Osteocyte (in vitro differentiated cells): Measurements from ENCODE around the gene VPS9D1. TPM values are rescaled to one million over a fixed set of nuclear protein-coding genes. Genes with fewer than 3 reads are reported as not detected.
"Not testable (repeated sequence)": the region's sequence is repeated elsewhere in the genome, so short reads cannot be mapped to it uniquely, and the experiment has no call there.

ENCODE experiments used
- DNase-seq: peaks from one replicate; pipeline ENCODE4 v3.0.0; 2021; ENCODE audit warnings: mixed read lengths; ENCODE audit not compliant: unreplicated experiment; ENCODE audit errors: extremely low spot score
- H3K27ac Mint-ChIP-seq: one replicate; pipeline ENCODE4 v1.8.0; 2021; ENCODE audit warnings: mild to moderate bottlenecking, mixed read lengths; ENCODE audit not compliant: unreplicated experiment
- H3K27me3 Mint-ChIP-seq: one replicate; pipeline ENCODE4 v1.8.0; 2021; ENCODE audit warnings: mixed read lengths; ENCODE audit not compliant: unreplicated experiment
- H3K36me3 Mint-ChIP-seq: one replicate; pipeline ENCODE4 v1.8.0; 2021; ENCODE audit warnings: mixed read lengths; ENCODE audit not compliant: unreplicated experiment
- H3K4me1 Mint-ChIP-seq: one replicate; pipeline ENCODE4 v1.8.0; 2021; ENCODE audit warnings: mixed read lengths; ENCODE audit not compliant: unreplicated experiment
- H3K4me3 Mint-ChIP-seq: one replicate; pipeline ENCODE4 v1.8.0; 2021; ENCODE audit warnings: mild to moderate bottlenecking, moderate library complexity, mixed read lengths; ENCODE audit not compliant: unreplicated experiment
- H3K9me3 Mint-ChIP-seq: one replicate; pipeline ENCODE4 v1.8.0; 2021; ENCODE audit warnings: mixed read lengths; ENCODE audit not compliant: unreplicated experiment
- total RNA-seq: library from RNA; stranded (reverse); gene quantifications from 2 replicates; pipeline ENCODE4 v1.2.1, GENCODE V29; 2021
- TF ChIP-seq, protein P1 (sequence below): fragments of 200-600 bp; sonication (generic); IDR thresholded peaks from 2 replicates; pipeline ENCODE4 v1.5.0; 2021; ENCODE audit warnings: antibody characterized with exemption, mild to moderate bottlenecking, moderate library complexity

The VPS9D1 gene
- total RNA-seq, 1 donor from 2014 or later = 22.0 TPM

DNA sequence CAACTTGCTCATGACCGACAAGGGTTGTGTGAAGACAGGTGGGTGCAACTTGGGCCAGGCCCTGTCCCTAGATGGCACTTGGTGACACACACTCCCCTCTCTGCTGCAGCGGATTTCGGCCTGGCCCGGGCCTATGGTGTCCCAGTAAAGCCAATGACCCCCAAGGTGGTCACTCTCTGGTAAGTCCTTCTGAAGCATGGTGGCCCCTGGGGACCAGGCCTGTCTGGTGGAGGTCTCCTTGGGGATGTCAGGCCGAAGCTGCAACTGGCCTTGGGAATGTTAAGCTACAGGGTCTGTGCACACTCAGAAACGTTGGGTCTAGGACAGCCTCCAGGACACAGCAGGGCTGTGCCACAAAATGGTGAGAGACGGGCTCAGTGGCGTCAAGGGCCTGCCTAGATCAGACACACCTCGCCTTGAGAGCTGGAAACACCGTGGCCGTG is 27.4 kb downstream of the VPS9D1 start:
- Mint-ChIP-seq H3K9me3 (no peaks in the 10 kb centered on the region), H3K4me3 (no peak overlapping the region), H3K36me3 (peaks cover 19% of the 10 kb centered on the region), H3K27ac (no peak overlapping the region), H3K4me1 (no peaks in the 10 kb centered on the region), H3K27me3 (no peaks in the 10 kb centered on the region)
- TF ChIP-seq, protein P1, sequence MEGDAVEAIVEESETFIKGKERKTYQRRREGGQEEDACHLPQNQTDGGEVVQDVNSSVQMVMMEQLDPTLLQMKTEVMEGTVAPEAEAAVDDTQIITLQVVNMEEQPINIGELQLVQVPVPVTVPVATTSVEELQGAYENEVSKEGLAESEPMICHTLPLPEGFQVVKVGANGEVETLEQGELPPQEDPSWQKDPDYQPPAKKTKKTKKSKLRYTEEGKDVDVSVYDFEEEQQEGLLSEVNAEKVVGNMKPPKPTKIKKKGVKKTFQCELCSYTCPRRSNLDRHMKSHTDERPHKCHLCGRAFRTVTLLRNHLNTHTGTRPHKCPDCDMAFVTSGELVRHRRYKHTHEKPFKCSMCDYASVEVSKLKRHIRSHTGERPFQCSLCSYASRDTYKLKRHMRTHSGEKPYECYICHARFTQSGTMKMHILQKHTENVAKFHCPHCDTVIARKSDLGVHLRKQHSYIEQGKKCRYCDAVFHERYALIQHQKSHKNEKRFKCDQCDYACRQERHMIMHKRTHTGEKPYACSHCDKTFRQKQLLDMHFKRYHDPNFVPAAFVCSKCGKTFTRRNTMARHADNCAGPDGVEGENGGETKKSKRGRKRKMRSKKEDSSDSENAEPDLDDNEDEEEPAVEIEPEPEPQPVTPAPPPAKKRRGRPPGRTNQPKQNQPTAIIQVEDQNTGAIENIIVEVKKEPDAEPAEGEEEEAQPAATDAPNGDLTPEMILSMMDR = no peak
- no peak for DNase-seq

DNA sequence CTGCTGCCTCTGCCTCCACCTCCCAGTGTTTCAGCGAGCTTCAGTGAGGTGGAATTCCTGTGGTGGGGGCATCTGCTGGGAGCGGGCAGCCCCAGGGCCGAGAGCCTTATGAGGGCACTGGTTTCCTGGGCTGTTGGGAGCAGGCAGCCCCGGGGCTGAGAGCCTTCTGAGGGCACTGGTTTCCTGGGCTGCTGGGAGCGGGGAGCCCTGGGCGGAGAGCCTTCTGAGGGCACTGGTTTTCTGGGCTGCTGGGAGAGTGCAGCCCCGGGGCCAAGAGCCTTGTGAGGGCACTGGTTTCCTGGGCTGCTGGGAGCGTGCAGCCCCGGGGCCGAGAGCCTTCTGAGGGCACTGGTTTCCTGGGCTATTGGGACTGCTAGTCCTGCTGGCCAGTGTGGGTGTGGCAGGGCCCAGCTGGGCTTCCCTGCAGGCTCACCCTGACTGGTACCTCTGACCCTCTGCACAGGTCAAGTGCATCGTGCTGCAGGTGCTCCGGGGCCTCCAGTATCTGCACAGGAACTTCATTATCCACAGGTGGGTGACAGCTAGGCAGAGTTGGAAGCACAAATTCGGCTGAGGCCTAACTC is 28.6 kb downstream of the VPS9D1 start:
- Mint-ChIP-seq H3K27ac (no peak overlapping the region), H3K4me3 (no peak overlapping the region), H3K27me3 (no peaks in the 10 kb centered on the region), H3K9me3 (no peaks in the 10 kb centered on the region), H3K36me3 (peaks cover 19% of the 10 kb centered on the region), H3K4me1 (peaks cover 10% of the 10 kb centered on the region)
- no peak for DNase-seq
- TF ChIP-seq, protein P1 = no peak

DNA sequence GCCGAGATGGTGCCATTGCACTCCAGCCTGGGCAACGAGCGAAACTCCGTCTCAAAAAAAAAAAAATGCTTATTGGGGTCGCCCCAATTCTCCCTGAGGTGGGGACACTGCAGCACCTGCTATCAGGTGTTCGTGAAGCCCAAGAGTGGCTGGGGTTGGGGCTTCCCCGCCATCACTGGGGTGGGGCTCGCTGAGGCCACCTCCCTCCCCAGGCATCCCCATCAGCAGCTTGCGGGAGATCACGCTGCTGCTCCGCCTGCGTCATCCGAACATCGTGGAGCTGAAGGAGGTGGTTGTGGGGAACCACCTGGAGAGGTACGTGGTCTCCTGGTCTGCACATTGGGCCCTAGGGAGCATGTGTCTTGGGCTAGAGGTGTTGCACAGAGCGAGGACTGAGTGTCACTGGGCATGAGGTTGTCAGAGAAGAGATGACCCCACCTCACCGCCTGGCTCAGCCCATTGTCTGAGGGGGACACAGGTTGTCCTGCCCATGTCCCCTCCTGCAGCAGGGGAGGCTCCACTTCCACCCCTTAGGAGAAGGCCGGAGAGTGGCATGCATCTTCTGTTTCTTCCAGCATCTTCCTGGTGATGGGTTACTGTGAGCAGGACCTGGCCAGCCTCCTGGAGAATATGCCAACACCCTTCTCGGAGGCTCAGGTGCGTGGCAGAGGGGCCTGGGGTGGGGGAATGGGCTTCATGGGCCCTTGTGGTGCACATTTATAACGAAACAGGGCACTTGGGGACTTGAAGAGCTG is 29.3 kb downstream of the VPS9D1 start:
- Mint-ChIP-seq H3K36me3 (peaks cover 19% of the 10 kb centered on the region), H3K27ac (no peak overlapping the region), H3K9me3 (no peaks in the 10 kb centered on the region), H3K4me1 (peaks cover 12% of the 10 kb centered on the region), H3K27me3 (no peaks in the 10 kb centered on the region), H3K4me3 (no peak overlapping the region)
- DNase-seq = no peak
- TF ChIP-seq, protein P1 = no peak

DNA sequence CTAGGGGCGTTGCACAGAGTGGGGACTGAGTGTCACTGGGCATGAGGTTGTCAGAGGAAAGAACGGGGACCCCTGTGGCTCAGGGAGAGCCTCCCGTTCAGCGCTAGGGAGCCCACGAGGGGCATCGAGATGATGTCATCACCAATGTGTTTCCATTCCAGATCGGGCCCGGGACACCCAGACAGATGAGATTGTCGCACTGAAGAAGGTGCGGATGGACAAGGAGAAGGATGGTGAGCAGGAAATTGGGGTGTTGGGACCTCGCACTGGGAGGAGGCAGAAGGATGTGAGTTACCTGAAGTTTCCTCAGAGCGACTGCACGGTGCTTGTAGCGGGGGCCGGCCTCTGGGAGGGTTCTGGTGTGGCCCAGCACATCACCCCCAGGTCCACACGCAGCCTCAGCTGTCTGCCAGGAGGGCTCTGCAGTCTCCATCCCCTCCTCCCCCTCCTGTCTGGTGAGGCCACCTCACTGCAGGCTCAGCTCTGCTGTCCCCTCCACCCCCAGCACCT is 30.3 kb downstream of the VPS9D1 start:
- TF ChIP-seq, protein P1 = no peak
- no peaks in the 10 kb centered on the region for H3K27me3 Mint-ChIP-seq
- no peak for DNase-seq
- H3K4me3 Mint-ChIP-seq = no peak overlapping the region
- H3K36me3 Mint-ChIP-seq = peaks cover 21% of the 10 kb centered on the region
- no peaks in the 10 kb centered on the region for H3K9me3 Mint-ChIP-seq
- peaks cover 14% of the 10 kb centered on the region for H3K4me1 Mint-ChIP-seq
- H3K27ac Mint-ChIP-seq = no peak overlapping the region

DNA sequence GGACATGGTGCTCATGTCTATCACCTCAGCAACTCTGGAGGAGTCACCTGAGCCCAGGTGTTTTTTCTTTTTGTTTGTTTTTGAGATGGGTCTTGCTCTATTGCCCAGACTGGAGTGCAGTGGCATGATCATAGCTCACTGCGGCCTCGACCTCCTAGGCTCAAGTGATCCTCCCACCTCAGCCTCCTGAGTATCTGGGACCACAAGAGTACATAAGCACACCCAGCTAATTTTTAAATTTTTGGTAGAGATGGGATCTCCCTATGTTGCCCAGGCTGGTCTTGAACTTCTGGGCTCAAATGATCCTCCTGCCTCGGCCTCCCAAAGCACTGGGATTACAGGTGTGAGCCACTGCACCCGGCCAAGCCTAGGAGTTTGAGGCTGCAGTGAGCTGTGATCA is 31.1 kb downstream of the VPS9D1 start:
- not testable (repeated sequence) for DNase-seq, H3K9me3 Mint-ChIP-seq, H3K27ac Mint-ChIP-seq, H3K27me3 Mint-ChIP-seq, H3K4me3 Mint-ChIP-seq
- Mint-ChIP-seq H3K36me3 (peaks cover 23% of the 10 kb centered on the region), H3K4me1 (peaks cover 14% of the 10 kb centered on the region)
